ENCODE data around the gene FANCI.
A peak's percentile ranks its signal among the peaks of the same experiment; 100 is the strongest.

FANCI gene

DNA sequence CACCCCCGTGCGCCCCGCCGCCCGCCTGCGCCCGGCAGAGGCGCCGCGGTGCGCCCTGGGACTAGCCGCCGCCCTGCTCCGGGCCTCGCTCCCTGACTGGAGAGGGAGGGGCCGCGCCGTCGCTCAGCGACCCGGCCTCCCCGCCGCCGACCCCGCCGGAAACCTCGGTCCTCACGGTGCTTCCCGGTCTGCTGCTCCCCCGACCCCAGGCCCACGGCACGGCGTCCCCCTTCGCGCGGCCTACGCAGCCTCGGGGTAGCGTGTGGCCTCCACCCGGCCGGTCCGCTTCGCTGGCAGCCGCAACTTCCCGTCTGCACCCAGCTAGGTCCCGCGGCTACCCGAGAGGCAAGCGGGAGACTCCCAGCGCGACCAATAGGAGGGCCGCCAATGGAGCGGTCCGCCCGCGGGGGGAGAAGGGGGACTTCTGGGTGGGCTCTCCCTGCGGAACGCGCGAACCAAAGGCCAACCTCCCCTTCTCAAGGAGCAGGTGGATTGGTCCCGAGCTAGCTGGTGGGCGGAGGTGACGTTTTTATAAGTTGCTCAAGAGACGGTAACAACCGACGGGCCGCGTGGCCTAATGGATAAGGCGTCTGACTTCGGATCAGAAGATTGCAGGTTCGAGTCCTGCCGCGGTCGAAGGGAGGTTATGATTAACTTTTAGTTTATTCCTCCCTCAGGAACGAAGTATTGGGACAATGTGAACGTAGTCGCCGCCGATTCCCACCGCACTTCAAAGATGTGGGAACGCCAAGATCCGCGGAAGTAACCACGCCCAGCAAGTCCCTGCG is 90.9 kb downstream of the FANCI start, which contains the start of gene POLG:
Gene POLG, minus strand, starts transcription at position 315 of the 788 bp plus-strand sequence. CDS start 1,070 bp downstream, outside the sequence.
- DNase-seq, result peak; percentile 99

DNA sequence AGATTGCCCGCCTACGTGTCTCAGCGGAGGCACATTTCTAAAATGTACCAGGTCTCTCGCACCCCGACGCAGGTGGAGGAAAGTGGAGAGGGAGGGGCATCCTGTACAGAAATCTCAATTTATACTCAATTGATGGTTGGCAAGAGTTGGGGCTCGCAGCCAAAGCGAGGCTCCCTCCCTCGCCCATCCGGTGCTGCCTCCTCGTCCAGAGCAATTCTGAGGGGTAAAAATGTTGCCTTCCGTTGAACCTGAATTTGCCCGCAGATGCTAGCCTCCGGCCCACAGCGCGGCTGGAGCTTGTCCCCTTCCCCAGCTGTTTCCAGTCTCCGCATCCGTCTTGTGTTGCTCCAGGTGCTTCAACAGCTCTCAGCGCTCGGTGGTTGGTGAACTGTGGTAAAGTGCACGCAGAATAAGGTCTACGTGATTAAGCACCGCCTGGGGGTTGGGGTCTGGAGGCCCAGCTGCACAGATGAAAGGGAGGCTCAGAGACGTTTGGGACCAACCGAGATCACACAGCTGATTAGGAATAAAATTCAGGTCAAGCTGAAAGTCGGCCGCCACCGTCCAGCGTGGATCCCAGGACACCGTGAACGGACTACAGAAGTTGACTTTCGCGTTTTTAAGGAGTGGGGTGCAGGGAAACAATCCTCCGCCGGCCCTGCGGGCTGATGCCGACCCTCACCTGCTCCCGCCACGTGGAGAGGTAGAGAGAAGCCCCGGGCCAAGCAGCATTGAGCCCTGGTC is 91.7 kb downstream of the FANCI start:
- peak; percentile 2 for DNase-seq

DNA sequence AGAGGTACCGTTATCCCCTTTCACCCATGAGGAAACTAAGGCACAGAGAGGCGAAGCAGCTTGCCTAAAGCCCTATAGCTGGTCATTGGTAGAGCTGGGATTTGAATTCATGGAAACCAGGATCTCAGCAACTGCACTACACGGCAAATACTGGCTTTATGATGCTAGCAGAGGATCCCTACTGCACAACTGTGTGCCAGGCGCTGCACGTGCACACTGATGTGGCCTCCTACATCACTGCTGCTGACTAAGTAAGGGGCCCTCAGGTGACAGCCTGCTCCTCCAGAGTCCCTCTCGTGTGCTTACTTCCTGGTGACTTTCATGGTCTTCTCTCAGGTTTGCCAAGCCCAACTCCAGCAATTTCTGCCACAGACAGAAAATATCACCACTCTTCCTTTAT is 94.3 kb downstream of the FANCI start:
- no peak for DNase-seq

DNA sequence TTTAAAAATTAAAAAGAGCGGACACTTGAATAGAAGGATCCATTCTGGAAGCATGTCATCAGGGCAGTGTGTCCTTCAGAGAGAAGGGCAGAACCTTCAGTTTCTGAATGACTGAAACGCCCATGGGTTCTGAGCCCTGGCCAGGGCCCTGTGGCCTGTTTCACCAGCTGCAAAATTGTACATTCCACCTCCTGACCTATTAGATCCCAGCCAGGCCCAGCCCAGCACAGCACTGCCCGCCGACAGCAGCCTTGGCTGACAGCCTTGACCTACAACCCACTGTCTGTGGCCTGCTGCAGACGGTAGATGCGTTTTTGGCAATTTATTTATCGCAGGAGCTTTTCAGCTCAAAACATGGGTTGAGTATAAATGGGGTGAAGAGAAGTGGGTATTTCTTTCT is 96.8 kb downstream of the FANCI start:
- DNase-seq, result no peak

DNA sequence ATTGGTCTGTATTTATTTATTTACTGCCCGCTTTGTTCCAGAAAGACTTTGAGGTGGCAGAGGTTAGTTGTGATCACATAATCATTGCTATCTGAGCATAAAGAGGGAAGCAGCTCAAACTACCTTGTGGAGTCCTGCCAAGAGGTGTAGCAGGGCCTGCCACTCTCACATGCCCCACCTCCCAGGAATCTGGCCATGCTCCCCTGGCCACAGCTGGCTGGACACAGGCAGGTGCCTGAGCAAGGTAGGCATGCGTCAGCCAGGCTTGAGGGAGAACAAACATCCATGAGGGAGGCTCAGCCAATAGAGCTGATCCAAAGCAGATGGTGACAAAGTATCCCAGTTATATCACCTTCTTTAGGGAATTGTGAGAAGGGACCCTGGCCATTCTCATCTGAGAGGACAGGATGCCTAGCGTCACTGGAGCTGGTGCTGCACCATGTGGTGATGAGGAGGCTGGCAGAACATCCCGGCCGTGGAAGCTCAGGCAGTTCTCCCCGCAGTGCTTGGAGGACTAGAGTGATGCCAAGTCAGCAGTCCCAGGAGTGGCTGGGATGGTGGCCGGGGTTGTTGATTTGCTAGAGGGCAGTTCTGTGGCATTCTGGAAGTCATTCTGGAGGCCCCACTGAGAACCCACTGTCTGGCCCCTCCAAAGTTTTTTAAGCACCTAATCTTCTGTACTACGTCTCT is 97.7 kb downstream of the FANCI start:
- DNase-seq, result no peak

DNA sequence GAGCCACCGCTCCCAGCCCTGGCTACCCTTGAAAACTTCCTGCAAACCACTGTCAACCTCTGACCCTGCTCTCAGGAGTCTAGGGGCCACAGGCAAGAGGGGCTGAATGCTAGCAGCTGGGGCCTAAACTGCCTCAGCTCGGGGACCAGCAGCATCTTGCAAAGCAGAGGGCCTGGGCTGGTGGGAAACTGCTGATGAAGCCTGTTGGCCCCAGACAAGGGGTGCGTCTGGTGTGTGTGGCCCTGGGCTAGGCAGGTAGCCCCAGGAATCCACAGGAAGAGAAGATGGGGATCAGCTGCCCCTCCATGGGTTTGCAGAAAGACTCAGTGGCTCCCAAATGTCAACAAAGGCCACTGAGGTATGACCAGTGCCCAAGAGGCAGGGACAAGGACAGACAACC is 99.1 kb downstream of the FANCI start:
- DNase-seq, result no peak

DNA sequence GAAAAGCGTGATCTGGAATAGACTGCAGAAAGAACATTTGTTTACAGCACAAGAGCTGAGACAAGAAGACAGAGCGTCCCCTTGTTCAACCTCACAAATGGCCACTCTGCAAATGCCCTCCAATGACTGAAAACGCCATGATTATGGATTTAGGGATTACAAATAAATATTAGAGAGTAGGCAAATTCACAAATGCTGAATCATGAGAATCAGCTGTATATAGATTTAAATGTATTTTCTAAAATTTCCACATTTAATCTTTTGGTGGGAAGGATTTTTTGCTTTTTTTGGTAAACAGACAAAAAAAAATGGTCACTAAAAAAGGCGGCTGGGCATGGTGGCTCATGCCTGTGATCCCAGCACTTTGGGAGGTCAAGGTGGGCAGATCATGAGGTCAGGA is 101.5 kb downstream of the FANCI start:
- DNase-seq, result no peak

DNA sequence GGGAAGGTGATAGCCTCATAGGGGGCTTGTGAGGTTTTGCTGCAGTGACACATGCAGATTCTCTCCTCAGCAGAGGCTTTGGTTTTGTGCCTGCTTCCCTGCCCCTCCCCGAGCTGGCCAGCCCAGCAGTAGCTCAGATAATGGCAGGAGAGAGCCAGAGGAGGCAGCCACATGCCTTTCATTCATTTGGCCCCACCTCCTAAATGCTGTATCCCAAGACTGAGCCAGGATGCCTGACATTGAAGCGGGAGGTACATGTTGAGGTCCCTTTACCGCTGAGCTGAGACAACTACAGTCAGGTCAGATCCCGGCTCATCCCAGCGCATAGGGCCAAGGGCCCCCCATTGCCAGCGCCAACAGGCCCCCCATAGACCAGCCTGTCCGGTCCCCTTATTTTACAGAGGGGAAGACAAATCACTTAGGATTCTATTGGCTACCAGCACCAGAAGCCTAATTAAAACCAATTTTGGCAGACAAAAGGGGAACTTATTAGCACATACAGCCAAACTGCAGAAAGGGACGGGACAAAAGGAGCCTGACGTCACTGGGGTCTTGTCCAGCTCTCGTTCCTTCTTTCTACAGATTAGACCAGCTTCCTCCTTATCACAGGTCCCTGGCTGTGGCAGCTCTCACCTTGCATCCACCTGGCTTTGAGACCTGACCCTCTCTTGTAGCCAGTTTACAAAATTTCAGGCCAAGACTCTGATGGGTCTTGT is 102.9 kb downstream of the FANCI start:
- peak; percentile 36 for DNase-seq

DNA sequence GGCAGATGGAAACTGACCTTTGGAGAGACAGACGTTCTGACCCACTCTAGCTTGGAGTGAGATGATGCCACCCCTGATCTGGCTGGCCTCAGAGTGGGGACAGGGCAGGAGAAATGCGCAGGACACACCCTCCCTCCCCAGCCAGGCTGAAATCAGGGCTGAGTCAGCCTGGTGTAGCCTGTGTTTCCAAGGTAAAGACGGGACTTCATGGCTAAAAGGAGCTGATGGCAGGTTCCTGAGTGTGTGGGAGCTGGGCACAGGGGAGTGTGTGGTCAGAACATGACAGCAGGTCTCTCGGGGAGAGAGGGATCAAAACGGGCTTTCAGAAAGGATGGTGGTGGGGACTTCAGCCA is 105.4 kb downstream of the FANCI start:
- no peak for DNase-seq

DNA sequence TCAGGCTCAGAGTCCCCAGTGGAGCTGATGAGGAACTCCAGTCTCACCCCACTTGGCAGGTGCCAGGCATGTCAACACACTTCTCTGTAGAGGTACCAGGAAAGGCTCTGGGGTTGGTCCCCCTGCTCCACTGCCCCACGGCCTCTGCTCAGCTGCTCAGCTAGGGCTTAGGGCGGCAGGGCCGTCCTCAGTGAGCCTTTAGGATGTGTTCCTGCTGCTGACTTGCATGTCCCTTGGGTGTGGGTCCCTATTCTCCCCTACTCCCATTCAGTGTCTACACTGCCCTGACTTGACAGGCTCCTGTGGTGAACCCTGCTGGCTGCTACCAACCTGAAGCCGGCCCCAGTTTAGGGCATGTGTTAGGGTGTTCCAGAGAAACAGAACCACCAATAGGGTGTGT is 108.7 kb downstream of the FANCI start:
- no peak for DNase-seq

DNA sequence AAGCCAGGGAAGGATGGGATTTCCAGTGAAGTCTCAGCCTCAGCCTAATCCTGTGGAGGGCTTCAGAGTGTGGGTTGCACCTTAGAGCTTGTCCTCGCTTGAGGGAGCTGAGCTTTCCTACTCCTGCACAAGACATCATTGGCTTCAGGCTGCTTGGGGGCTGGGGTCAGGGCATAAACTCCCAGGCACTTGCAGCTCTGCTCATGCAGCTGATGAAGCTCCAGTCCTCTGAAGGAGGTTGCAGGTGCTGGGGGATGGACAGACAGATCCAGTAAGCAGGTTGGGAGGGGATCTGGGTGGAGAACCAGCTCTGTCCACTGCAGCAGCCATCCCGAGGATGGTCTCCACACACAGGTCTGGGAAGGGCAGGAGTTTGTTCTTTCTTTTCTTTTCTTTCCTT is 110.2 kb downstream of the FANCI start:
- DNase-seq, result no peak

DNA sequence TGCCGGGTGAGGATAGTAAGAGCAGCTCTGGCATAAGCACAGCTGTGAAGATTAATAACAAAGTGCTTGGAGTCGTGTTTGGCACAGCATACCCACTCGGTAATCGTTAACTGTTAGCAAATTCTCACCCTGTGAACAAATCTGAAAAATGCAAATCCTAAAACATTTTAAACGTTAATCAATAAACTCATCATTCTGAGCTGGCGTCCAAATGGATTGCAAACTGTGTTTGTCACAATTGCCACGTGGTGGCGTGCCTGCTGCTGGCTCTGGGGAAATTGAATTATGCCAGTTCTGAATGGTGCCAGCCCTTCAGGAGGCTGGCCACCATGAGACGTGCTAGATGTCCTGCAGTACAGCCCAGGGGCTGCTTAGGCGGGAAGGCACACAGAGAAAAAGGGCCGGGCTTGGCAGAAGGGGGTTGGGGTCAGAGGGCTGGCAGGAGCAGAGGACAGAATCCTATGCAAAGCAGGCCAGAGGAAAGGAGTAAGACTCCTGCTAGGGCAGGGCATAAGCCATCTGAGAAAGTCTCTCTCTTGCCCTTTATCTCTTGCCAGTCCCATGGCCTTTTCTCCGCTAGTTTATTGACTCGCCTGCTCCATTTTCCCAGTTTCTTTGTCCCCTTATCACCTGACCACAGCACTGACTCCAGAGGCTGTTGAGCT is 113.0 kb downstream of the FANCI start:
- peak; percentile 30 for DNase-seq

DNA sequence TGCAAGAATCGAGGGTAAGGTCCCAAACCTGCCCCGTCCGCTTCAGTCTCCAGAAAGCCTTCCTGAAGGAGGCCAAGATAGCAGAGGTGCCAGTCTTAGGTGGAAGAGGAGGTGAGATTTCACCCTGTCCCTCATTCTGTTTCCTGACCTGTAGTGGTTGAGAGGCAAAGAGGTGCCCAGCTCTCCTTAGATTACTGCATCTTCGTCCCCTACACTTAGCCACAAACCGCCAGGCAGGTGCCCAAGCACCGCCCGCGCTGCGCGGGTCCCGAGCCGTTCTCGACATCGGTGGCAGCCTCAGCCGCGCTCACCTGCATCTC is 114.6 kb downstream of the FANCI start:
- DNase-seq, result no peak

DNA sequence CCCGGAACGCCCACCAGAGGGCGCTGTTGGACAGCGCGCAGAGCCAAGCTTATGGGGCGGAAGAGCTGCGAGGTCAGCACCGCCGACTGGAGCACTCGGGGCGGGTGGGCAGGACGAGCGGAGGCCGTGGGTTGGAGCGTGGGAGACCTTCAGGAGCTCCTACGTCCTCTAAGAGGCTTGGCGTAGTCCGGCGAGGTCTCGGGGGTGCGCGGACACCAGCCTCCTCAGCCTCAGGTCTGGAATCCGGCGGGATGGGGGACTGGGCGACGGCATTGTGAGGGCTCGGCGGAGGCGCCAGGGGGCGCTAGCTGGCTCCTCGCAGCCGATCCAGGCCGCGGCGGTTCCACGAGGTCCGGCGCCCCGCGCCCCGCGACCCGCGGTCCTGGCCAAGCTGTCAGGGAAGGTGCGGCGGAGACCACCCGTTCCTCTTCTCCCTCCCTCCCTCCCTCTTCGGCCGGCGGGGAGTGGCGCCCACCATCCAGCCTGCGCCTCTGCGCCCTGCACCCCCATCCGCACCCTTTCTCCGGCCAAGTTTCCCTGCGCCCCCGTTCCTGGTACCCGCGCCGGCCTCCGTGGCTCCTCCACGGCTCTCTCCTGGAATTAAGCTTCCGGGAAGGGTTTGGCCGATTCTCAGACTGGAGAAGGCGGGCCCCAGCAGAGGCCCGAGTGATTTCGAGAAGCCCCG is 115.1 kb downstream of the FANCI start:
- DNase-seq, result peak; percentile 67

DNA sequence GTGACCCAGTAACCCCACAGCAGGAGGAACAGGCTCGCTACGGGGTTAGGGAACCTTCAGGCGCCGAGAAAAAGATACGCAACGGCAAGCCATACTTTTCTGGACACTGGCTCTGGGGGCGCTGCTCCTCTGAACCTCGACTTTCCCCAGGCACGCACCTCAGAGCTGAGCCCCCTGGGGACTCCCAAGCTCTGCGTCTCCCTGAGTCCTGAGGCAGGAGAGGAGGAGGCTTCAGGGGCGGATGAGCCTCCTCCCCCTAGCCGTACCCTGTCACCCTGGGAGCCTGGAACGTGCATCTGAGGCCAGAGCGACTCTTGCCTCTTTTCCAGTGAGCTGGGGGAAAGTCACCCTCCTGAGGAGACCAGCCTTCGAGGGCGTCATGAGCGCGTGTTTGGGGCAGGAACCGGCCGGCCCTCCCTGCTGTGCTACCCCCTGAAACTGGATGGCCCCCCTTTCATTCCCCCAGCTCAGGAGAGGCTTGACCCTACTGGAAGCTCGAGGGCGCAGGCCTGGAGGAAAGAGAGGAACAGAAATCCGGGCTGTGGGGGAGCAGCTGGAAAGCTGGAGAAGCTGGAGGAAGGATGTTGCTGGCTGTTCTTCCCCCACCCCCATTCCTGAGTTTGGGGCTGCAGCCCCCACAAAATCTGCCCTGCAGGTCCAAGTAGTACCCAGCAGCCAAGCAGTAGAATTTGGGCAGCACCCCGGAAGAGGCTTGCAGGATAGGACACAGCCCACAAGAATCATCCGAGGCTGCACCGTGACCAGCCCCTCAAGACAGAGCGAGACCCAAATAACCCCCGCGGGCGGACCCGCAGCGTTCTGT is 115.9 kb downstream of the FANCI start:
- no peak for DNase-seq

DNA sequence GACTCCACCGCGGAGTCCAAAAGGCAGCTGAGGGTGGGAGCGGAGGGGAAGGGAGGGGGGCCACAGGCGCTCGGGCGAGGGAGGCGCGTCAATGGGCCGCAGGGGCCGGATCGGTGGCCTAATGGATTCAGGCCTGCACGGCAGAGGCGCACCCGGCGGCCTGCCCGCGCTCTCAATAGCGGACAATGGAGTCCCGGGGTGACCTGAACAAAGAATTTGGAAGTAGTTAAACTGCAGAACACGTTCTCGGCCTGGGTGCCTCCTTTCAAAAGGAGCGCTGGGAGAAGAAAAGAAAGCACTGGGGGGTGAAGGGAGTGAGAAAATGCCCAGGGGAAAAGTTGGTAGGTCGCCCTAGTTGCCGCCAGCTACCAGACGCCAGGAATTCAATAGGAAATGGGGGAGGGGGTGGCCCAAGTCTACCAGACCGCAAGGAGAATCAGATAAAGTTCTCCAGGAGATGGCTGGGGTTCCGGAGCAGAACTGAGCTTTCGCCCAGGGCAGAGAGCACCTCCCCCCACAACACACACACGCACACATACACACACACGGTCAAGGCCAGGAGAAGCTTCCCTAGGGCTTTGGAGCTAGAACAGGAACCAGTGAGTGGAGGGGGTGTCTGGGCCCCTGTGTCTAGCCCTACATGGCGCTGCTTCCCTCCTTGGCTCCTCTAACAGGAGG is 116.7 kb downstream of the FANCI start:
- DNase-seq, result no peak

DNA sequence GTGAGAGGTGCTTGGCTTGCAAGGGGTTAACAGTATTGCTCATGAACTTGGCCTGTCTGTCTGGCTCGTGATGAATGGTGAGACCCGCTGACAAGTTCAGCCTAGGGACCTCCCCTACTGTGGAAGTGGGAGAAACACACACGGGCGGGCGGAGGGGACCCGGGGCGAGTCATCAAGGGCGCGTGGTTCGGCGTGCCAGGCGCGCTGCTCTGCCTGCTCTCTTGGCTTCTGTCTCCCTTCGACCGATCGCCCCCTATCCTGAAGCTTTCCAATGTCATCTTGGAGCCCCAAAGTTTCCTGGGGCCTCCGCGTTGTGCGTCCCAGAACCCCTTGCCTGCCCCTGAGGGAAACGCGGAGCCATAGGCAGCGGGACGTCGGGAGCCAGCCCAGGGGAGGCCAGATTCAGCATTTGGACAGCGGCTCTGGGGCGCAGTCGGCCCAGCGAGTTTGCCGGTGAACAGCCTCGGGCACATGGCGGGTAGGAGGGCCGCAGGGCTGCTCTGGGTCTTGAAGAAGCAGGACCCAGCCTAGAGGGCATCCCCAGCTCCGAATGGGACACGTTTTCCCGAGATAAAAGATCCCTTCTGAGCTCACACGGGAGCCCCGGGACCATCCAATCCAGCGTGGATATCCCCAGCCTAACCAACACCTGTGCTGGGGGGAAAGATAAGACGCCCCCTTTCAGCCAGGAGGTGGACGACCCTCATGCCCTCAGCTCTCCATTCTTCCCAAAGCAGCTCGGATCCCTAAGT is 117.8 kb downstream of the FANCI start:
- DNase-seq, result peak; percentile 54

DNA sequence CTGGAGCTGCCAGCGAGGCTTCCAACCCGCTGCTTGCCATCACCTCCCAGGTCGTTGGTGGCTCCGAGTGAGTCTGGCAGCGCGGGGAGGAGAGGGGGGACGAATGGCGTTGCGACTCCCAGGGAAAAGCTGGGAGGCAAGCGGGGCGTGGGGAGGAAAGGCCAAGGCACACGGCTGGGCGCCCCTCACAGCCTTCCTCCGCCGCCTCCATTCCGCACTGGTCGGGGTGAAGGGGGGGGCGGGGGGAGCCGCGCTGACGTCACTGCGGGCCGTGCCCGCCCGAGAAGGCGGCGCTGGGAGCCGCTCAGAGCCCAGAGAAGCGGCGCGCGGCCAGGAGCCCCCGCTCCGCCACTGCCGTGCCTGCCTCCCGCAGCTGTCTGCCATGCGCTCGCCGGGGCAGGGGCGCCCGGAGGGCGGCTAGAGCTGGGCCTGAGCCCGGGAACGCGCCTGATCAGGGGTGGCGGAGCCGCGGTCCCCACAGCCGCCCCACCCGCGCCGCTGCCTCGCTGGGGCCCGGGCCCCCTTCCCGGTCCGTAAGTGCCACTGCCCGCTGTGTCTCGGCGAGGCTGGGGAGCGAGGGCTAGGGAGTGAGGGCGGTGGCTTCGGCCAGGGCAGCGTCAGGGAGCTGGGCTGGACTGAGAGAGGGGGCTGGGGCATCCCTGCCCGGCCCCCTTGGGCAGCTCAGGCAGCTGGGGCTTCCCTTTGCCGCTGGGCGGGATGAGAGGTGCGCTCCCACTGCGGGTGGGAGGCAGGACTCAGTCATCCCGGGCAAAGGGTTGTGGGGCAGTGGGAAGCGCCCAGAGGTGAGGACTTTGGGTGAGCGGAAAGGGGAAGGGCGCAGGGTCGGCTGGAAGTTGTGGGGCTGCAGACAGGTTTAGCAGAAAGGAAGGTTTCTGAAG is 118.7 kb downstream of the FANCI start:
- DNase-seq, result no peak

DNA sequence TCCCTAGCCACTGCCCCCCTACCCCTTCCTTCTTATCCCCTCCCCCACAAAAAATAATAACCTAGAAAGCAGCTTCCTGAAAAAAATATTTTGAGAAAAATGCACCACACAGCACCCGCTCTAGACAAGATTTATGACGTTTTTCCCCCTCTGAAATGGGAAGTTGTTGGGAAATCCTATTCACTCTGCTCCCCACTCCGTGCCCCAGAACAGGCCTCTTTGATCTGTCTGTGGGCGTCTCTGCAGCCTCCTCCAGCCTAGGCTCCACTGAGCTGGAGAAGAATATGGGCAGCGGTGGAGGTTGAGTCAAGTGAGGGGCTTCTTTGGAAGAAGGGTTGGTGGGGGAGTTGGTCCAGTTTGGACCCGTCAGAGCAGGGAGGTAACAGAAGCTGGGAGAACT is 119.4 kb downstream of the FANCI start:
- DNase-seq, result peak; percentile 68
